ENCODE results near the gene FAM50A.

FAM50A gene

DNA sequence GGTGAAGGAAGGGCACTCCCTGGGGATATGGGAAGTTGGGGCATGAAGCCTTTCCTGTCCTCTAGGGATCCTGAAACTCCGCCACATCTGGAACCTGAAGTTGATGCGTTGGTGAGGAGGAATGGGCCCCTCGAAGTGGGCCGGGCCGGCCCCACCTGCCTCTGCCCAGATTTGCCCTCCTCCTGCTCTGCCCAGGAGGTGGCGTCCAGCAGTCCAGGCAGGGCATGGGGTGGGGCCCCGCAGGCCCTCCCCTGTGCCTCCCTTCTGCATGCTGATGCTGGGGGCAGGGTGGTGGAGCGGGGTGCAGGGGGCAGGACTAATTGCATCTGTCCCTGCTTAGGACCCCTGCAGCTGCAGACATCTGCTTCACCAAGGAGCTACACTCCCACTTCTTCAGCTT, 30.8 kb upstream of the FAM50A start:
- no peak for DNase-seq

- DNase-seq: peak; percentile 46
Measured at GRCh38 chrX:154417157-154417556, 26.8 kb upstream of the FAM50A start.

DNA sequence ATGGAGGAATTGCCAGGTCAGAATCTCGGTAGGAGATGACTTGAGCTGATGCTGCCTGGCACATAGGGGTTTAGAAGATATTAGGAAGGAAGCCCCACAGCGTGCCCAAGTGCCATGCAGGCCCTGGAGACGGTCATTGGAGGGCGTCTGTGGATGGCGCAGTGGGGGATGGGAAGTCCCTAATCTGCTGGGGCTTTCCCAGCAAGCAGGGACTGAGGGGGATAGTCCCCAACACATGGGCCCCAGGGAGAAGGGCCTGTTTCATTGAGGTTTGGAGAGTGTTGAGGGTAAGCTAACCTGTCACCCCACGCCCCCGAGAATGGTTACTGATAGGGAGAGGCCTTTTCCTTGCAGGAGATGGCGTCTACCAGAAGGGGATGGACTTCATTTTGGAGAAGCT, 24.8 kb upstream of the FAM50A start:
- no peak for DNase-seq

DNA sequence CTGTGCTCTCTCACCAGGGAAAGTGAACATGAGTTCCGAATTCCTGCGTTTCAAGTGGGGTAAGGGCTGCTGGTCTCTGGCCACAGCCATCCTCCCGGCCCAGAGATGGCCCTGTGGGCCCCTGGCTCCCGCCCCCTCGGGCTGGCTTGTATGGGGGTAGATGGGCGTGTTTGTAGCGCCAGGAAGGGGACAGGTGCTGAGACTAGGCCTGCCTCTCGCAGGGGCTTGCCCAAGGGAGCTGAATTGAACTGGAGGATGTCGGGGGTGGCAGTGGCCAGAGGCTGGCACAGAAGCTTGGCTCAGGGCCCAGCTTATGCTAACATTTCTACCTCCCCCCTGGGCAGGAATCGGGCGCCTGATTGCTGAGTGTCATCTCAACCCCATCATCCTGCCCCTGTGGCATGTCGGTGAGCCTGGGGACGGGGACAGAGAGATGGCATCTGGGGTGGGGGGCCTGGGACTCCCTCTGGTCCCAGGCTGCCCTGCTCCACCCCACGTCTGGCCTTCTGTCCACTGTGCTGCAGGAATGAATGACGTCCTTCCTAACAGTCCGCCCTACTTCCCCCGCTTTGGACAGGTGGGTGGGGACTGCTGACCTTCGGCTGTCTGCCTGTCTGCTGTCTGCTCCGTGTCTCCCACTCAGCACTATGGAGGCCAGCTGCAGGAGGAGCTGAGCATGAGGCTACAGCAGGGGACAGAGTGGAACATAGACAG, 24.1 kb upstream of the FAM50A start:
- DNase-seq: peak; percentile 82

DNA sequence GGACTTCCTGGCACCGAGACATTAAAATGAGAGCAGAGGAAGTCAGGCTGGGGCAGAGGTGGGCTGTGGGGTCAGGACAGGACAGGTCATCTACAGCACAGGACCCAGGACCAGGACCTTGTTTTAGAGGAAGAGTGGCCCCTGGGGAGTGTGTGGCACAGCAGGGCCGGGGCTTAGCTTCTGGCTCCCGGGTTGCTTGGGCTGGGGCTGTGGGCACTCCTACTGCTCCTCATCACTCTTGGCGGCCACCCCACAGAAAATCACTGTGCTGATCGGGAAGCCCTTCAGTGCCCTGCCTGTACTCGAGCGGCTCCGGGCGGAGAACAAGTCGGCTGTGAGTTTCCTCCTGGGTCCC, 23.6 kb upstream of the FAM50A start:
- DNase-seq: no peak

DNA sequence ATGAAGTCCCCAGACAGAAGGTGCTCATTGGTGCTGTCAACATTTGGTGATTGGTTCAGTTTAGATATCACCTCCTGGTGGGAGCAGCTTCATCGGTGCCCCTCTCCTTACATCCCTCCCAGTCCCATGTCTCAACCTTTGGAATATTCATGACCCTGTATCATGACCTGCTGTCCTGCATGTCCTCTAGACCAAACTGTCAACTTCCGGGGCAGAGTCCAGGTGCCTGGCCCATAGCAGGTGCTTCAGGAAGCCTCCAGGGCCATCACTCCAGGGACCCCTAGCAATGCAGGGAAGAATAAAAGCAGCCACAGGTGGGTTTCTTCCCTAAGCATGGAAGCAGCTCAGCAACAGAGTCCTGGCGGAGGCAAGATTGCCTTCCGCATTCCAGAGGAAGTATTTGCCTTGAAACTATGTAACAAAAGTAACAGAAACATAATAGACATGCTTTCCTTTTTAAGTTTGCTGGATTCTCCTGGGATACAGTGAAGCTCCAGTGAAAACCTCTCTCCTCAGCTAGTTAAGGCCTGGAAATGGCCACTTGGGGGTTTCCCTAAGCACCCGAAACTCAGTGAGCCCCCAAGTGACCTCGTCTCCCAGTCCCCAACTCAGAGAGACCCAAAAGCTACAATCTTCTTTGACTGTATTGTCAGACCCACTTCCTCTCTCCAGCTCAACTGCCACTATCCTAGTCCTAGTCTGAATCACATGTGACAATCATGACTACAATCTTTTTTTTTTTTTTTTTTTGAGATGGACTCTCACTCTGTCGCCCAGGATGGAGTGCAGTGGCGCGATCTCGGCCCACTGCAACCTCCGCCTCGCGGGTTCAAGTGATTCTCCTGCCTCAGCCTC, 16.8 kb upstream of the FAM50A start:
- no peak for DNase-seq

GRCh38 chrX:154428176-154429171, 15.5 kb upstream of the FAM50A start, which contains the start of gene ATP6AP1:
ATP6AP1 (plus strand) TSS chrX:154428677; CDS start chrX:154428693, 16 bp downstream.
- DNase-seq: peak; percentile 86

DNA sequence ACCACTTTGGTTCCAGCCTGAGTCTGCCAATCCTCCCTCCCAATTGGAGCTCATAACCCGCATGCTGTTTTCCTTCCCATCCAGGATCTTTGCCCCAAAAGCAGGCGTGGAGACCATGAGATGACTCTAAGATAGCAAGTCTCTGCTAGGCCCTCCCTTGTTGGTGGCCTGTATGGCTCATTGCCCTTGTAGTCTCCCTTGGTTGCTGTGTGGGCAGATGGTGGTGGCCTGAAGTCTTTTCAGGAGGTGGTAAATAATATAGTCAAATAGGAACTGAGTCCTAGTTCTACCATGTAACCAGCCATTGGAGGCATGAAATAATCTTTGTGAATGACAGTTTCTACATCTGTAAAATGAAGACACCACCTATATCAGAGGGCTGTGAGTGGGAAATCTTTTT, 14.2 kb upstream of the FAM50A start:
- DNase-seq: no peak

- DNase-seq: no peak
Measured at GRCh38 chrX:154430479-154430878, 13.5 kb upstream of the FAM50A start.

DNA sequence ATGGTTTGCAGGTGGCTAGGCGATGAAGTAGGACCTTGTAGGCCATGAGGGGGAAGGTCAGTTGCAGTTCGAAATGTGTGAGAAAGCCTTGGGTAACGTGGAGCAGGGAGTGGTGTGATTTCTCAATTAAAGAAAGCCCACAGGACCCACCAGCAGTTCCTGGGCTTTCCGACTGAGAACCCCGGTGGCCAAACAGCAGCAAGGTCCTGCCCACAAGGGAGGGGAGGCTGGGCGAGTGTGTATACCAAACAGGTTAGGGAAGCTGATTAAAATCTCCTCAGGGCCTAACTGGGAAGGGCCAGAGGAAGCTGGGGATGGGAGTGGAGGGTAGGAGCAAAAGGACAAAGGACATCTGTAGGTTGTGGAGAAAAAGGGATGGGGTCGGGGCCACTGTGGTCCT, 13.0 kb upstream of the FAM50A start:
- no peak for DNase-seq

DNA sequence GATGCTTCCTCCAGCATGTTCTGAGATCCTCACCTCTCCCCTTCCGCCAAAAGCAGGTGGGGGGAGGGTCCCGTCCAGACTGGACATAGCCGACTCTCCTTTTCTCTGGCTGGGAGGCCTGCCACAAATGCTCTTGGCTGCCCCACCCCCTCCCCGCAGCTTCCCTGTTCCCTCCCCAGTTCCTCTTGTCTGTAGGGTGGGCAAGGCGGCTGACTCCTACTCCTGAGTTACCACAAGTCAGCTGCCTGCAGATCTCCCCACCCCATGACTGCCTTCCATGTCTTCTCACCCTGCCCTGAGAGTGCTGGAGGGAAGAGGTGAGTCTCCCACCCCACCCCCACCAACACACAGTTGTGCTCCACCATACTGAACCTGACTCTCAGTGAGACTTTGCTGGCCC, 12.6 kb upstream of the FAM50A start:
- DNase-seq: no peak

- DNase-seq: no peak
Measured at GRCh38 chrX:154432210-154432609, 11.7 kb upstream of the FAM50A start.

DNA sequence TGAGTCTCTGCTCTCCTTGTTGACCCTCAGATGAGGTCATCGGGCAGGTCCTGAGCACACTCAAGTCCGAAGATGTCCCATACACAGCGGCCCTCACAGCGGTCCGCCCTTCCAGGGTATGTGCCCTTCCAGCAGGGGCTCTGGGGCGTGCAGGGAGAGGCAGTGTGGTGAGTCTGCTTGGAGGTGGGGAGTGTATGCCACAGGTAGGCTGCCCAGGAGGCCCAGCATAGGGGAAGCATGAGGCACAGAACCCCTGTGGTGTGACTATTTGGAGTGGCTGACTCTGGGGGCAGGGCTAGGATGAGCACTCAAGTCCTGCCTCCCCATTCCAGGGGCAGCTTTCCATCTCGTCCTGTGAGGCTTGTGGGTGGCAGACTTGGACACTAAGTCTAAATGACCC, 10.3 kb upstream of the FAM50A start:
- no peak for DNase-seq

- no peak for DNase-seq
Measured at GRCh38 chrX:154434394-154435168, 9.4 kb upstream of the FAM50A start.

DNA sequence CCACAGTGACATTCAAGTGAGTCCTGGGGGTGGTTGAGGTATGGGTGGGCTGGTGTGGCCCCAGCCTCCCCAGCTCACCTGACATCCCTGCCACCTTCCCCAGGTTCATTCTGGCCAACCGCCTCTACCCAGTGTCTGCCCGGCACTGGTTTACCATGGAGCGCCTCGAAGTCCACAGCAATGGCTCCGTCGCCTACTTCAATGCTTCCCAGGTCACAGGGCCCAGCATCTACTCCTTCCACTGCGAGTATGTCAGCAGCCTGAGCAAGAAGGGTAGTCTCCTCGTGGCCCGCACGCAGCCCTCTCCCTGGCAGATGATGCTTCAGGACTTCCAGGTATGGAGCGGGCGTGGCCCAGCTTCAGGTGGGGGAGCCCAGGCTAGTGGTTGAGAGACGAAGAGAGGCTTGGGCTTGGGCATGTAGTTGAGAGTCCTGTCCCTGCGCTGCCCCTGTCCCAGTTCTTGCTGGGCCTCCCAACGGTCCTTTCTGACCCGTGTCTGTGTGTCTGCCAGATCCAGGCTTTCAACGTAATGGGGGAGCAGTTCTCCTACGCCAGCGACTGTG, 8.7 kb upstream of the FAM50A start:
- DNase-seq: no peak

DNA sequence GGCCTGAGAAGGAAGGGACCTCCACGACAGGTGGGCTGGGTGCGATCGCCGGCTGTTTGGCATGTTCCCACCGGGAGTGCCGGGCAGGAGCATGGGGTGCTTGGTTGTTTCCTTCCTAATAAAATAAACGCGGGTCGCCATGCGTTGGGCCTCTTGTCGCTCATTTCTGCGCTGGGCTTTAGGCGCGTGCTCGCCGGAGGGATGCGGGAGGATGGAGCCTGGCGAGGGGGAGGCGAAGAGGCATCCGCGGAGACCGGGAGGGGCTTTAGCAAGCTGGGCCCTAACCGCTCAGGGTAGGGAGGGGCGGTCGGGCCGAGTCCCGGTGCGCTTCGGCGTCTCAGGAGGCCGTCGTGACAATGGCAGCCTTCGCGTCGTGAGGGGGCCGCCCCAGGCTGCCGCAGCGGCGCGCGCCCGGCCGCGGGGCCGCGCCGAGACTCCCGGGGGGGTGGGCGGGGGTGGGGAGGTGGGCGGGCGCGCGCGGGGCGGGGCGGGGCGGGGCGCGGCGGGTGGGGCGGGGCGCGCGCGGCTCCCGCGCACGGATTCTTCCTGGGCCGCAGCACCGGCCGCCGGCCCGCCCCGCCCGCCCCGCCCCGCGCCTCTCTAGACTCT, 7.5 kb upstream of the FAM50A start:
- peak; percentile 25 for DNase-seq

- DNase-seq: peak; percentile 50
Measured at GRCh38 chrX:154436983-154437752, 6.8 kb upstream of the FAM50A start, which contains the start of gene GDI1. GDI1 (plus strand) TSS chrX:154437154; CDS start chrX:154437255, 101 bp downstream.

DNA sequence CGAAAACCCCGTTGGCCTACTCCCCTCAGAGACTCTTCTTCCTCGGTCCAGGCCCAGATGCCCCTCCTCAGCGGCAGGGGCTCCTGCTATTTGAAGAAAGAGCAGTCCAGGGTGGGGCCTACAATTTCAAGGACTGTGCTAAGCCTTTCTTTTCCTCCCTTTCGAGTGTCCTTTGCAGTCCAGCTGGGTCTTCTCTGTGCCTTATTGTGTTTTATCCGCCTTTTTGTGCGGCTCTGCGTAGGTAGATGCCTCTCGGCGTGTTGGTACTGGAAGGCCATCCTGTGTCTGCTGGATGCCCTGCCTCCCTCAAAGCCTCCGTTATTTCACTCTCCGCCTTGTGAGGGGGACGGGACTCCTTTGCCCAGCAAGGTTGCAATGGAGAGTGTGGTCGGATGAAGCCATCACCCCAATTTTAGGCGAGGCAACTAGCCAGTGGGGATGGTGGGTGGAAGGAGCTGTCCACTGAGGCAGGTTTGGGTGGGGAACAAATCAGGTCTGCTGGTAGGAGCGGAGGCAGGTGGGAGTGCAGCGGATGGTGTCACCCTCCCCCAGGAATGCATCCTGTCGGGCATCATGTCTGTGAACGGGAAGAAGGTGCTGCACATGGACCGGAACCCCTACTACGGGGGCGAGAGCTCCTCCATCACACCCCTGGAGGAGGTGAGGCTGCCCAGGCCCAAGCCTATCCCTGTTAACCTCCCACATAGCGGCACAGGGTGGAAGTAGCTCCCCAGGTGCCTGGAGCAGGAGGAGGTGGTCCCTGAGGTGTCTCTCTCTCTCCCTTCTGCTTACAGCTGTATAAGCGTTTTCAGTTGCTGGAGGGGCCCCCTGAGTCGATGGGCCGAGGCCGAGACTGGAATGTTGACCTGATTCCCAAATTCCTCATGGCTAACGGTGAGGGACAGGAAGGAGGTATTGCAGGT, 5.7 kb upstream of the FAM50A start:
- no peak for DNase-seq

DNA sequence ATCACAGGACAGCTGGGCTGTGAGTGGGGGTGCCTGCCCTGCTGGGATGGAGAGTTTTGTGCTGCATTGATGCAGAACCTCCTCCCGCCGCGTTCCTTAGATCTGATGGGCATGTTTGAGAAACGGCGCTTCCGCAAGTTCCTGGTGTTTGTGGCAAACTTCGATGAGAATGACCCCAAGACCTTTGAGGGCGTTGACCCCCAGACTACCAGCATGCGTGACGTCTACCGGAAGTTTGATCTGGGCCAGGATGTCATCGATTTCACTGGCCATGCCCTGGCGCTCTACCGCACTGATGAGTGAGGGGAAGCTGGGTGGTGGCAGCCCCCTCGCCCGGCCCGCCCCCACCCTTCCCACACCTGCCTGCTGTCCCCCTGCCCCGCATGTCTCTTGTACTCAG, 4.1 kb upstream of the FAM50A start:
- DNase-seq: no peak

All from COR-L47 (cell line).